AG04449 (cell line): ENCODE results near the gene MAN1C1.

Source experiments
- CTCF ChIA-PET: fragments of 350-600 bp; formaldehyde crosslinking; extraction: SDS; loops from one replicate; lab custom pipeline; 2021; ENCODE audit warnings: antibody characterized with exemption; lab: Yijun Ruan, JAX
- POLR2A ChIA-PET: fragments of 400-600, 350-600 bp; formaldehyde crosslinking; extraction: SDS; loops from one replicate; lab custom pipeline; 2020; ENCODE audit warnings: antibody characterized with exemption, inconsistent platforms; lab: Yijun Ruan, JAX
- DNase-seq: peaks from one replicate; pipeline ENCODE4 v3.0.0-alpha.2; 2010; ENCODE audit warnings: low read depth, low spot score
- H3K4me3 ChIP-seq: 2 replicates; pipeline ENCODE4 v1.5.1; 2011; ENCODE audit warnings: low read depth, mild to moderate bottlenecking, control low read depth, low read length
- CTCF ChIP-seq: IDR thresholded peaks from one replicate; pipeline ENCODE4 v1.5.1; 2011; ENCODE audit warnings: mild to moderate bottlenecking, moderate library complexity, low read length, control low read depth, inconsistent platforms; ENCODE audit not compliant: insufficient read depth; ENCODE audit errors: missing control alignments

The MAN1C1 gene

DNA sequence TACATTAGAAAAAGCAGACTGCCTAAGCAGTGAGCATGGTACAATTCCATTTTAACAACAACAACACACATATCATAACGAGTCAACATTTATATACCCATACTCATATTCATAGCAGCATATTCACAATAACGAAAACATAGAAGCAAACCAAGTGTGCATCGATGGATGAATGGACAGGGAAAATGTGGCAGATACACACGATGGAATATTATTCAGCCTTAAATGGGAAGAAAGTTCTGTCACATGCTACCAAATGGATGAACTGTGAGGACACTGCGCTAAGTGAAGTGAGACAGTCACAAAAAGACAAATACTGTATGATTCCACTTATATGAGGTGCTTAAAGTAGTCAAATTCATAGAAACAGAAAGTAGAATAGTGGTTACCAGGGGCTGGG is 9.5 kb upstream of the MAN1C1 start:
- DNase-seq = no peak
- H3K4me3 ChIP-seq = no peak overlapping the region
- no peak for TF ChIP-seq CTCF
- ChIA-PET POLR2A (no interaction called here), CTCF (interaction anchor here (0.8 to 10.5 kb wide), 6 partner anchors 12 to 204 kb away, joined by 3 to 468 read pairs (median 4); partner anchors contain the start of gene SELENON)

DNA sequence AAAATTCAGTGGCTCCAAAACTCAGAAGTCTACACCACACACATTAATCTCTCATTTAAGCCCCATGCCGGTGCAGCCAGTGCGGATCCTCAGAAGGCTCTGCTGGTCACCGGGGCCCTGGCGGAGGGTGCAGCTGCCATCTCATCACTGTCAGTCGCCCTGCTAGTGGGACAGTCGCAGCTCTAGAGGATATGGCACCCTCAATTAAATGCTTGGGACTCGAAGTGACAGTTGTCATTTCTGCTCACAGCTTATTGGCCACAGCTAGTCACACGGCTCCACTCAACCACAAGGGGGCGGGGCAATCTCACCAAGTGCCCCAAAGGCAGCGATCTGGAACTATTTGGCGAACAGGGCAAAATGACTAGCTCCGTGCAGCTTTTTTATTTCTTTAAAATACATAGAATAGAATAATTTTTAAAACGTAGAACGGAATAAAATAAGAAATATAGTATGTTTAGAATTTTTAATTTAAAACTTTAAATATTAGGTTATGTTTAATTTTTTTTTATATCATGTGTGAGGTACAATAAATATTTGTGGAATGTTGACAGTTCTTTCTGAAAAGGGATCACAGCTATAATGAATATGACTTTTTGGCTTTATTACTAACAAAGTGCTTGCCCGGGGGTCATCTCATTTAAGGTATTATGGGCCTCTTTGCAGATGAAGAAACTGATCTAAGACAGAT is 8.0 kb upstream of the MAN1C1 start:
- no peak overlapping the region for H3K4me3 ChIP-seq
- ChIA-PET CTCF (interaction anchor here (0.7 to 10.5 kb wide), 38 partner anchors 9 to 288 kb away, joined by 3 to 468 read pairs (median 6); partner anchors contain the start of genes MTFR1L and SELENON), POLR2A (interaction anchor here (0.5 to 0.6 kb wide), 2 partner anchors 177 to 210 kb away, joined by 3 to 5 read pairs; no protein-coding TSS in a partner anchor)
- TF ChIP-seq CTCF = peak; percentile 65
- no peak for DNase-seq

DNA sequence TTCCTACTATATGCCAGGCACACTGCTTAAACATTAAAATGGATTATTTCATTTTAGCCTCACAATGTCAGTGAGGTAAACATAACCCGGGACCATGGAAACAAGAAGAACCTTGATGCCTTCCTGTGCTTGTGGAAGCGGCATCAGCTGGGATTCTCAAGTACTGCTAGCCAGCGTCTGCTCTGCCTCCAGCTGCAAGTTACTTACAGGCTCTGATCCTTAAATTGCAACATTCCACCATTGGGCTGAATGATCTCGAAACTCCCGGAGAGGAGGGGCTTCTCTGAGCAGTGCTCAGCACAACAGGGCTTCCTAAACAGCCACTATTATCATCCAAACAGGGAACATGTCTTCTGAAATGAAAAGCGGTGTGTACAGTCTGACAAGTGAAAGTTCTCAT is 6.7 kb upstream of the MAN1C1 start:
- no peak for DNase-seq
- TF ChIP-seq CTCF = no peak
- H3K4me3 ChIP-seq = no peak overlapping the region
- CTCF ChIA-PET = interaction anchor here (1.0 to 10.5 kb wide), 26 partner anchors 9 to 210 kb away, joined by 3 to 468 read pairs (median 6); partner anchors contain the start of genes MTFR1L and SELENON
- POLR2A ChIA-PET = no interaction called here

- no peak for DNase-seq
- CTCF ChIA-PET = interaction anchor here (0.7 to 10.5 kb wide), 14 partner anchors 10 to 209 kb away, joined by 3 to 468 read pairs (median 6); partner anchors contain the start of genes MTFR1L and SELENON
- POLR2A ChIA-PET = no interaction called here
Measured at GRCh38 chr1:25610822-25611630, 5.6 kb upstream of the MAN1C1 start.

GRCh38 chr1:25611843-25612242 is 4.7 kb upstream of the MAN1C1 start:
- ChIA-PET CTCF (interaction anchor here (0.9 to 10.5 kb wide), 4 partner anchors 117 to 191 kb away, joined by 3 to 468 read pairs (median 5); partner anchors contain the start of gene SELENON), POLR2A (no interaction called here)
- DNase-seq = no peak
- no peak for TF ChIP-seq CTCF
- no peak overlapping the region for H3K4me3 ChIP-seq

More at GRCh38 chr1:25610822-25611630, 5.6 kb upstream of the MAN1C1 start:
- TF ChIP-seq CTCF = peak; percentile 52
- H3K4me3 ChIP-seq = no peak overlapping the region
